HT1080 (cell line): ENCODE data around the gene DDTL. TPM values are rescaled to one million over a fixed set of nuclear protein-coding genes. Genes with fewer than 3 reads are reported as not detected.
"Not testable (repeated sequence)": the region's sequence is repeated elsewhere in the genome, so short reads cannot be mapped to it uniquely, and the experiment has no call there.

ENCODE experiments used
- DNase-seq: peaks from one replicate; pipeline ENCODE4 v3.0.0-alpha.2; 2015; ENCODE audit warnings: low read depth
- total RNA-seq: library from RNA; depleted of rRNA; stranded (reverse); fragments of >200 nt; shearing (Covaris generic); gene quantifications from 2 replicates; pipeline ENCODE4 v1.2.3, GENCODE V29; 2014

Gene DDTL
- total RNA-seq, 1 experiment from 2014 or later = 2.9 TPM

DNA sequence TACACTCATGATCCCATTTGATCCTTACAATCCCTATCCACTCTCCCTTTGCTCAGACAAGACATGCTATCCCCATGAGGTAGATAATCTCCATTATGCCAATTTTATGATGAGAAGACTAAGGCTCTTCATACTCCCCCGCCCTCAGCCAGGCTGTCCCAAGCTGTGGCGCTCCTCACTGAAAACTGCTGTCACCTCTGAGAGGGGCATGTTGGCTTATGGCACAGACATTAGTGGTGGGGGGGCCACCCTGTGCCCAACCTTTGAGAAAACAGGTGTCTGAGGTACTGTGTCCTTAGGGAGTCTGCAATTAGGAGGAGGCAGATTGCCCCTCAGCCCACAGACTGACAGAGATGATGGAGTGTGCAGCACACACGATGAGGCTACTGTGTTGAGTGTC, 2.4 kb downstream of the DDTL start:
- no peak for DNase-seq

DNA sequence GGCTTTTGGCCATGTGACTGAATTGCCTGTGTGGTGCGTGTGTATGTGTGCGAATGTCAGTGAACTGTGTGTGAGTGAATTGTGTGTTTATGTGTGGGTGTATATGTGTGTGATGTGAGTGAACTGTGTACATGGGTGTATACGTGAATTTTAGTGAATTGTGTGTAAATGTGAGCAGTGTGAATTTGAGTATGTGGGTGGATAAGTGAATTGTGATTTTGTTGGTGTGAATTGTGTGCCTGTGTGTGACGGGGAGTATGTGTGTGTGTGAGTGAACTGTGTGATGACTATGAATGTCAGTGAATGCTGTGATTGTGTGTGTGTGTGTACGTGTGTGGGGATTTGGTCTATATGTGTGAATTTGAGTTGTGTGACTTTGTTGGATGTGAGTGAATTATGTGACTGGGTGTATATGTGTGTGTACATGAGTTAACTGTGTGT, 3.5 kb downstream of the DDTL start:
- DNase-seq = no peak

DNA sequence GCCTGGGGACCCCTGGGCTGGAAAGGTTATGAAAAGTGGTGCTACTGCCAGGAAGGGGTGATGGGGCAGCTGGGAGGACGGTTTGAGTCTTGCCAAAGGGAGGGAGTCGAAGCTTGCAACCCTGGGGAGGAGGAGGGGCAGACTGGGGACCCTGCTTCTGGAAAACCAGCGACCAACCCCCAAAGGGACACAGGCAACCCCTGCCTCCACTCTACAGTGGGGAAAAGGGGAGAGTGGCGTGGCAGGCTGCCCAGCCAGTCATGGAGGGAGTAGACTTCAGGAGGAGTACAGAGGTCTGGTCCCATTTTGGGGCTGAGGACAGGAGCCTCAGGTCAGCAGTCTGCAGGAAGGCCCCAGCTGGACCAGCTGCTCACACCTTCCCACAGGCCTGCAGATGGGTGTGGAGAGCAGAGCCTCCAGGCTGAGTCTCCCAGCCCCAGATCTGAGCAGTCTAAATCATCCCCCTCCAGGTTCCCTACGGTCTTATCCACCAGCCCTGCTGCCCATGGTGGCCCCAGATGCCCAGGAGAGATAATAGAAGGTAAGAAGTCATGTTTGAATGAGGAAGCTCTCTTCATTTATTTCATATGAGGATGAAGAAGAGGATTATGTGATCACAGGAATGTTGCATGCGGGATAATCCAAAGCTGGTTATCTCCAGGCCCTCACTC, 4.3 kb downstream of the DDTL start:
- DNase-seq = no peak

DNA sequence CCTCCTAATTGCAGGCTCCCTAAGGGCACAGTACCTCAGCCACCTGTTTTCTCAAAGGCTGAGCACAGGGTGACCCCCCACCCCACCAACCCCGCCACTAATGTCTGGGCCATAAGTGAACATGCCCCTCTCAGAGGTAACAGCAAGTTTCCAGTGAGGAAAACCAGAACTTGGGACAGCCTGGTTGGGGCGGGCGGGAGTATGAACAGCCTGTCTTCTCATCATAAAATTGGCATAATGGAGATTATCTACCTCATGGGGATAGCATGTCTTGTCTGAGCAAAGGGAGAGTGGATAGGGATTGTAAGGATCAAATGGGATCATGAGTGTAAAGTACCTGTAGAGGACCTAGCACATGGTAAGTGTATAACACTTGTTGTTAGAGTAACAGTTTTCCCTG, 5.2 kb downstream of the DDTL start:
- DNase-seq = not testable (repeated sequence)

DNA sequence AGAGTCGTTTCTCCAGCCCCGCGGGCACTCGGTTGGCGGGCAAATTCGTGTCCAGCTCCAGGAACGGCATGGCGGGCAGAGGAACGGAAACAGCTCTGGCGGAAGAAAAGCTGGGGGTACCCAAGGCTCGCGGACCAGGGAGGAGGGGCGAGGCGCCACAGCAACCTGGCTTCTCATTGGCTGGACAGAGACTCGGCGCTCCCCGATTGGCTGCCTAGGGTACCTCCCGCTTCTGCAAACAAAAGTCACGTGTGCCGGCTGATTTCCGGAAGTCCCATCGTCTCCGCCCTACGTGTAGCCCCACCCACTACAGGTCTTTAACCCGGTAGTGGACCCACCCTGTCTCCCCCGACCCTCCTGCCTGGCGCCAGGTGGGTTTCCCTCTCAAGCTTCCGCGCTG, 7.7 kb downstream of the DDTL start, which contains the start of gene DDT:
TSS of gene DDT (minus strand) at position 97 of the 400 bp plus-strand sequence. CDS start at position 70, 27 bp downstream.
- DNase-seq = not testable (repeated sequence)

DNA sequence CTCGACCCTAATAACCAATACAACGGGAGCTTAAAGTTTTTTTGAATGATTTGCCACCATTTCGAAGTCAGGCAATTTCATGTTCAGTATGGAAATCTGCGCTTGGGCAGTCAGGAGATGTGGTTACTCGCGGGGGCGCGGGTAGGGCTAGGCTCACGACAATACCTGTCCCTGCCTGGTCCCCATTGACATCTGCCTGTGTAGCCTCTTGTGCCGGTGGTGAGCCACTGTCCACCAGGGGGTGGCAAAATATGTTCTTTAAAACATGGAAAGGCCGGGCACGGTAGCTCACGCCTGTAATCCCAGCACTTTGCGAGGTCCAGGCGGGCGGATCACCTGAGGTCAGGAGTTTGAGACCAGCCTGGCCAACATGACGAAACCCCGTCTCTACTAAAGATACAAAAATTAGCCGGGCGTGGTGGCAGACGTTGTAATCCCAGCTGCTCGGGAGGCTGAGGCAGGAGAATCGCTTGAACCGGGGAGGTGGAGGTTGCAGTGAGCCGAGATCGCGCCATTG, 8.2 kb downstream of the DDTL start:
- not testable (repeated sequence) for DNase-seq

DNA sequence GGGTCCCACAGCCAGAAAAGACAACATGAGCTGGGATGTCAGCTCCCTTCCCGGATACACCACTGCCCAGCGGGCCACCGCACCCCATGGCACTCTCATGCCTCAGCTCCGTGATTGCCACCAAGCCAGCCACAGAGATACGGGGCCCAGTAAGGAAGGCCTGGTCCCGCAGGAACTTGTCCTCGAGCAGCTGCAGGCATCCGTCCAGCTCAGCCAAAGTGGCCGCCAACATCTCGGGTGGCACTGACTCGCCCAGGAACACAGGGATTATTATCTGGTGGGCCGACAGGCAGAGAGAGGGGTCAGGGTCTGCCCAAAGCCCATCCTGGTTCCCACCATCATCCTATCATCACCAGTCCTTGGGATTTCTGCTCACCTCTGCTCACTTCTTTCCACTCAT, 10.6 kb downstream of the DDTL start:
- DNase-seq = not testable (repeated sequence)

DNA sequence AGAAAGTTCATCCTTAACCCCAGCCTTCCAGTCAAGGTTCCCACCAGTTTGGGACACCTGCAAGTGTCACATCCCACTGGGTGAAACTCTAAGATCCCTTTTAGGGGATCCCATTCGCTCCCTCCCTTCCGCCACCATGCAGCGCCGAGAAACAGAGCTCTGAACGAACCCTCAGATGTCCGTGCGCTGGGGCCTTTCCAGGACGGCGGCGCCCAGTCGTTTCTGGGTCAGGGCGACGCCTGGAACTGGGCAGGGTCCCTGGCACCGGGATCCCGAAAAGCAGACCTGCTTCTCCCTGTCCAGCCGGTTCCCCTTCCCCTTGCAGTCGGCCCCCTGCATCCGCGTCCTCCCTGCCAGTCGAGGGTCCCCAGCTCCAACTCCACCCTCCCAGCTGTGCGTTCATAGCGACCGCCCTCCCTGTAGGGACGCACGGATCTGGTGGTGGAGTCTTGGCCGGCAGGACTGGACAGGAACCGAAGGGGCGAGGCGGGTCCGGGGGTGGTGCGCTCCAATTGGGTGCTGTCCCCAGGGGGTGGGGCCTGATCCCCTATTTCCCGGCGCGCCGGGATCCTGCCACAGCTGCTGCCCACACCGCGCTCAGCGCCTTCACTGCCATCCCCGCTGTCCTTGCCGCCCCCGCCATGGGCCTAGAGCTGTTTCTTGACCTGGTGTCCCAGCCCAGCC, 13.0 kb downstream of the DDTL start, which contains the start of gene GSTT2:
TSS of gene GSTT2 (plus strand) at position 578 of the 684 bp plus-strand sequence.
- not testable (repeated sequence) for DNase-seq

DNA sequence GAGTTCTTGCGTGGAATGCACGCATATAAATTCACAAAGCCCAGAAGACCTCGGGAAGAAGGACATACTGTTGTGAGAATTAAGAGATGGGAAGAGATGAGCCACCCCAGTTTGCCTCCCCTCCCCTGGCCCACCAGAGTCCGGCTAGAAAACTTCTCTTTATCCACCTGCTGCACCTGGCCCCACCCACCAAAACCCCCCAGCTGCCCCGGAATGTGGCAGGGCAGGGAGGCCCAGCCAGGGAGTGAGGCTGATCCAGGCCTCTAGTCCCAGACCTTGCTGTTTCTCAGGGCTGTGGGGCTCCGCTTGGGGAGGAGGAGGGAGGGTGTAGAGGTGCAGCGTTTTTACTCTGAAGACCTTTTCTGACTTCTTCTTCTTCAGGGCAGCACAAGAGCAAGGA, 13.9 kb downstream of the DDTL start:
- not testable (repeated sequence) for DNase-seq

DNA sequence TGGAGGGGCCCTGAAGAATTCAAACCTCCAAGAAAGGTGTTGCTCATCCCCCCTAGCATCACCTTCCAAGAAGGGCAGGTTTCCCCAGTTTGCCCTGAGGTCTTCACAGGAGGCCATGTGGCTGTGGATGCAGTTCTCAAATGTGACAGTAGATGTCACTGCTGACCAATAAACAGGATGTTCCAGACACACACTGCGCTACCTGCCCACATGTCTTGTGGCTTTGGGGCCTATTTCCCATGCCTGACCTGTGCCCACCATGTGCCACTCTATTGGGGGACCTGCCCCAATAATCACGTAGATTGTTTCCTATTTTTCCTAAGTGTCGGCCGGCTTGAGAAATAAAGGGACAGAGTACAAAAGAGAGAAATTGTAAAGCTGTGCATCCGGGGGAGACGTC, 17.7 kb downstream of the DDTL start:
- no peak for DNase-seq

DNA sequence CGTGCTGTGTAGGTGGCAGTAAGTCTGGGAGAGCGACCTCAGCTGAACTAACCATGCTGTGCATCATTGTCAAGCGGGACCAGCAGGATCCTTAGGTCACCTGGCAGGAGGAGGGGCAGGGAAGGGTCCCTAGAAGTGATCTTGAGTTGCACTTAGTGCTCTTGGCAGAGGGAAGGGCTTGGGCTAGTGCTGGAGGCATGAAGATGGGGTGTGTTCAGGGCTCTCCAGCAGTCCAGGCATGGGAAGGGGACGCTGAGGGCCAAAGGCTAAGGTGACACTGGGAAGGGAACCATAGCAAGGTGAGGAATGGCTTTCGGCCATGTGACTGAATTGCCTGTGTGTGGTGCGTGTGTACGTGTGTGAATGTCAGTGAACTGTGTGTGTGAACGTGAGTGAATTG, 19.4 kb downstream of the DDTL start:
- DNase-seq = not testable (repeated sequence)

DNA sequence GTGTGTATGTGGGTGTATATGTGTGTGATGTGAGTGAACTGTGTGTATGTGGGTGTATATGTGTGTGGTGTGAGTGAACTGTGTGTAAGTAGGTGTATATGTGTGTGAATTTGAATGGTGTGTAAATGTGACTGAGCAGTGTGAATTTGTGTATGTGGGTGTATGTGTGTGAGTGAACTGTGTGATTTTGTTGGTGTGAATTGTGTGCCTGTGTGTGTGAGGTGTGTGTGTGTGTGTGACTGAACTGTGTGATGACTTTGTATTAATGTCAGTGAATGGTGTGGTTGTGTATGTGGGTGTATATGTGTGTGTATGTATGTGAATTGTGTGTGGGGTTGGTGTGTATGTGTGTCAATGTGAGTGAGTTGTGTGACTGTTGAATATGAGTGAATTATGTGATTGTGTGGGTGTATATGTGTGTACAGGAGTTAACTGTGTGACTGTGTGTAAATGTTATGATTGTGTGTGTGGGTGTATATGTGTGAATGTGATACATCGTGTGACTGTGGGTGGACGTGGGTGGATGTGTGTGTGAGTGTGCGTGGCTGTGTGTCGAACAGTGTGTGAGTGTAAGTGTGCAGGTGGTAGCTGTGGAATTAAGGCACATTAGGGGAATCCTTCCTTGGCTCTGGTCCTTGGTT, 20.0 kb downstream of the DDTL start:
- DNase-seq = not testable (repeated sequence)

DNA sequence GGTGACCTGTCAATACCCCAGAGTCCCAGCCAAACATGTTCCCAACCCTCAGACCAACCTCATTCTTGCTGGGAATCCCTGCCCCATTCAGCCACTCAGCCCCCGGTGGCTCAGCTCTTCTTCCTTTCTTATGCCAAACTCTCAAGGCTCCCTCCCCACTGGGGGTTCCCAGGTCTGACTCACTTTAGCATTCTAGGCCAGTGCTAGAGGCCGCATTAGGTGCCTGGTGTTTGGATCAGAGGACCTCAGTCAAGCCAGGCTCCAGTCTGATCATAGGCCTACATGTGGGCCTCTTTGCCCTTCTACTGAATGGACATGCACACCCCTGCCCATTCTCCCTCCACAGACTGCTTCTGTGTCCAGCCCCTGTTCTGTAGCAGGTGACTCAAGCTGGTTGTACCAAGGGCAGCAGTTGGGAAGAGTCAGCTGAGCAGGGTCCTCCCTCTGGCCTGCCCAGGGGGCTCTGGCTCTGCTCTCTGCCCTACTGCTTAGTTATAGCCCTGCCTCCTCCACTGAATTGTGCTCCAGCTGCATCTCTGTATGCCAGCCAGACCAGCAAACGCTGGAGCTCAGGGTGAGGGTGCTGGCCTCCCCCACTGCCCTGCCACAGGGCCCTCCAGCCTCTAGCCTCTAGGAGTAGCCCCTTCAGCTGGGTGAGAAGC, 23.0 kb downstream of the DDTL start:
- DNase-seq = not testable (repeated sequence)

DNA sequence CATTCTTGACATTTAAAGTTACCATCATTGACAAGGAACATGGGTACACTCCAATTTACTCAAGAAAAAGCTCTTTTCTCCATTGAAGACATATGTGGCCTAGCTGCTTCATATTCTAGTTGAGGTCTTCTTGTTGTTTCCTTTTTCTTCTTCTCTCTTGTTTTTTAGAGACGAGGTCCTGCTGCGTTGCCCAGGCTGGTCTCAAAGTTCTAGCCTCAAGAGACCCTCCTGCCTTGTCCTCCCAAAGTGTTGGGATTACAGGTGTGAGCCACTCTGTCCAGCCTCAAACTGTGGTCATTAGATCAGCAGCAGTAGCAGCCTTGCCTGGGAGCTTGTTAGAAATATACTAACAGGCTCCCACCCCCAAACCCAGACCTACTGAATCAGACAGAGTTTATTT, 26.4 kb downstream of the DDTL start:
- DNase-seq = not testable (repeated sequence)

DNA sequence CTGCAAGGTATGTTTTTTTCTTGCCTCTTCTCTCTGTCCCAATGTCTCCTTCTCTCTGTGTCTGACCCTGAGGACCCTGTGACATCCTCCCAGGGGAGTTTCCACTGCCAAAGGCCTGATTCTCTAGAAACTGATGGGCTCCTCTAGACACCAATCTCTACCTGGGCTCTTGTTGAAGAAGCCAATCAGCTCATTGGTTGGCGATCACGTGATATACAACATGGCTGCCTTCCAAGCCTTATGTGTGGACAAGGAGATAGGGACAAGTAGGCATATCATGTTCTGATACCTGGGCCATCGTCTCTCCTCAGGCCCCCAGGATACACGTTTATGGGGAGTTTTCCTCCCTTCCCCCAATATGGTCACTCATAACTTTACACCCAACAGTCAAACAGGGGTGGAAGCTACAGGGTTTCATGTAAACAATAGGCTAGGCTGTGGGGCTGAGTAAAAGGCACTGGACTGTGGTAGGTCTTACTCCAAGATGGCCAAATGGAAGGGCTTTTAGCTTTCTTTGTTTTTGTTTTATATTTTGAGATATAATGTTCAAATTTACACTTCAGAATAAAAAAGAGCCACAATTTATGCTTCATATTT, 27.0 kb downstream of the DDTL start:
- not testable (repeated sequence) for DNase-seq

DNA sequence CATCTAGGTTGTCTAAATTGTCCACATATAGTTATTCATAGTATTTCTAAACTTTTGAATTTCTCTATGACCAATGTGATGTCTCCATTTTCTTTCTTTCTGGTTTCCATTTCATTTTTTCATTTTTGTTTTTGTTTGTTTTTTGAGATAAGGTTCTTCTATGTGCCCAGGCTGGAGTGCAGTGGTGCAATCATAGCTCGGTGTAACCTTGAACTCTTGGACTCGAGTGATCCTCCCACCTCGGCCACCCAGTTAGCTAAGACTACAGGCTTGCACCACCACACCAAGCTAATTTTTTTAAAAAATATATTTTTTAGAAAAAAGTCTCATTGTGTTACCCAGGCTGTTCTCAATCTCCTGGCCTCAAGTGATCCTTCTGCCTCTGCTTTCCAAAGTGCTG, 30.4 kb downstream of the DDTL start:
- DNase-seq = no peak

DNA sequence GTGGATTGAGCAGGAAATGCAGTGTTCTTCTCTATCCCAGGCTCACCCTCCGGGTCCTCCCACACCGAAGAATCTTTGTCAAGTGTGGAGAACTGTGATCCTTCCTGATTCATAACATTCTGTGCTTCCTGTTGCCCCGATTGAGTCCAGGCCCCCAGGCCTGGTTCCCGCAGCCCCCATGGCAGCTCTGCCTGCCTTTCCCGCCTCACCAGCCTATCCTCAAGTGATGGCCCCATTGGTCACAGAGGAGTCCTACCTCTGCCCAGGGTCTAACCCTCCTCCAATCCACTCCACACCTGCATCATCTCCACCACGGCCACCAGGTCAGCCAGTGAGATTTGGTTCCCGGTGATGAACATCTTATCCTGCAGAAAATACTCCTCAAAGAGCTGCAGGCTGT, 33.1 kb downstream of the DDTL start:
- DNase-seq = not testable (repeated sequence)

DNA sequence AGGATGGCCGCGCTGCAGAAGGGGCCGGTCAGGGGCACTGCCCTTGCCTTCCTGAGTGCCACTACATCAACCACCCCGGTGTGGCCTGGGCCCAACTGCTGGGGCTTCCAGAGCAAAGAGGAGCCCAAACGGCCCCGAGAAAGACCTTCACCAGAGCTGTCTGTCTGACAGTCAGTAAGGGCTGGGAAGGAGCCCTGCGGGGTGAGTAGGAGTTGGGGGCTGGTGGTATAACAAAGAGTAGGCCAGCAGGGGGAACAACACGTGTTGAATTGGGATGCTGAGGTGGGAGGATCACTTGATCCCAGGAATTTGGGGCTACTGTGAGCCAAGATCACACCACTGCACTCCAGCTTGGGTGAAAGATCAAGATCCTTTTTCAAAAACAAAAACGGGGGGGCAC, 34.6 kb downstream of the DDTL start:
- DNase-seq = no peak

DNA sequence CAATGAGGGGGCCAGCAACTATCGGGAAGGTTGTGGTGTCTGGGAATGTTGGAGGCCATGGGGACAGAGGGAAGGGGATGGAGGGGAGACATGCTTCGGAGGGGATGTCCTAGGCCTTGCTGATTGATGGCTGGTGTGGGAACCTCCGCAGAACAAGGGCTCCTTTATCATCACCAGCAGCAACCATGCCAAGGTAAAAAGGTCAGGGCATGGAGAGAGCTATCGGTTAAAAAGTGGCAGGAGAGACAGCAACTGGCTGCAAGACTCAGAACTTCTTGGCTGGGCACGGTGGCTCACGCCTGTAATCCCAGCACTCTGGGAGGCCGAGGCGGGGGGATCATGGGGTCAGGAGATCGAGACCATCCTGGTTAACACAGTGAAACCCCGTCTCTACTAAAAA, 35.6 kb downstream of the DDTL start:
- no peak for DNase-seq

DNA sequence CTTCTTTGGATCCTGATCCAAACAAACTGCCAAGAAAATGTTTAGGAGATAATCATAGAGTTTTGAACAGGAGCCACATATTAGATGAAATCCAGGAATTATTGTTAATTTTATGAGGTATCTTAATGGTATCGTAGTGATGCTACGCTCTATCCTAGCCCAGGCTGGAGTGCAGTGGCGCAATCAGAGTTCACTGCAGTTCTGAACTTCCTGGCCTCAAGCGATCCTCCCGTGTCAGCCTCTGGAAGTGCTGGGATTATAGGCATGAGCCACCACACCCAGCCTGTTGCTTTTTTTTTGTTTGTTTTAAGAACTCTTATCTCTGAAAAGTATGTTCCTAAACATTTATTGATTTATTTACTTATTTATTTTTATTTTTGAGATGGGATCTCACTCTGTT, 36.2 kb downstream of the DDTL start:
- no peak for DNase-seq

DNA sequence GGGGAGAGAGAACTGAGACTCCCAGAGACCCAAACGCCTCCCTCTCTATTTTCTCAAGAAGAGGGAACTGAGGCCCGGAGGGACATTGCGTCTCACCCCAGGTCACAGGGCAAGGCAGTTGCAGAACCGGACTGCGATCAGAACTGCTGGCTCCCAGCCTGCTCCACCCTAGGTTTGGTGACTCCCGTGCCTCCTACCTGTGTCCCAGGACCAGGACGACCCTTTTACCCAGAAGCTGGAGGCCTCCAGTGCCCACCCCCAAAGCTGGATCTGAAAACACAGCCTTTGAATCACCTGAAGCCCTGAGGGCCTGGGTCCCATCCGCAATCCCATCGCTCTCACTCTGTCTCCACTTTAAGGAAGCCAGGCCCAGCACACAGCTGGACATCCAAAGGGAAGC, 37.2 kb downstream of the DDTL start:
- no peak for DNase-seq
